CD4-positive, alpha-beta T cell treated with Interleukin-4 for 4 hours (primary cell): ENCODE measurements around the gene S1PR3.

Experiments
- DNase-seq: peaks from one replicate; pipeline ENCODE4 v3.0.0-alpha.2; 2020

Gene S1PR3

GRCh38 chr9:89039664-89040063, 48.4 kb downstream of the S1PR3 start:
- DNase-seq, result no peak

GRCh38 chr9:89042984-89043383, 51.7 kb downstream of the S1PR3 start:
- DNase-seq, result no peak

GRCh38 chr9:89044104-89044503, 52.8 kb downstream of the S1PR3 start:
- no peak for DNase-seq

- no peak for DNase-seq
Observed at GRCh38 chr9:89044881-89045280, 53.6 kb downstream of the S1PR3 start.

DNA sequence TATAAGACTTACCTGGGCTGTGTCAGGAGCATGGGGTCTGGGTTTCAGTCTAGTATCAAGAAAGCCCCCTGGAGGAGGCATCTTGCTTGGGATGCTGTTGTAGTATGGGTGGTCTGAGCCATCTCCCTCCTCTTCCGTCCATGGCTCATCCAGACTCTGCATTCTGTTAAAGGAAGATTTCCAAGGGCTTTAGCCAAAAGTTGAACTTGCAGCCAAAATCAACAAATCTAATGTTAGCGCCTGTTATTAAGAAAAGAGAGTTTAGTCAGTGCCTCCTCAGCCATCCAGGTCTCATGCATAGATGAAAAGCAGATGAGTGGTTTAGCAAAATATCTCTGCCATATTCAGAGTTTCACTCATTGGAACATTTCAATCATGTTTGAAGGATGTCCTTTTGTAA, 55.6 kb downstream of the S1PR3 start:
- DNase-seq, result no peak

- DNase-seq, result no peak
Observed at GRCh38 chr9:89047667-89048066, 56.4 kb downstream of the S1PR3 start.

DNA sequence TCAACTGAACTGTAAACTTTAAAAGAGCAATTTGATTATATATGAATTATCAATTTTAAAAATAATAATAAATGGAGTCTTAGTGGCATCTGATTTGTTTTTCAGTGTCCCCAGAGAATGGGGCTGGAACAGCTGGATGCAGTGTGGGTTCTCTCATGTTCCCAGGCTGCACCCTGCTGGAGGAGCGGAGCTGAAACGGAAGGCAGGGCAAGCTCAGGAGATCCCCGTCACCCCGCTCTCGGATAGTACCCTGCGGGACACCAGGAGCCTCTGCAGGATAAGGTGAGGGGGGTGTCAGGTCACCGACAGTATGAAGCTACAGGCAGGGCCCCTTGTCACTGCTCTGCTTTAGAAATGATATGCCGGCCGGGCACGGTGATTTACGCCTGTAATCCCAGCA, 57.3 kb downstream of the S1PR3 start:
- no peak for DNase-seq

GRCh38 chr9:89049646-89050045, 58.4 kb downstream of the S1PR3 start:
- no peak for DNase-seq

GRCh38 chr9:89051421-89052025, 60.3 kb downstream of the S1PR3 start:
- no peak for DNase-seq

DNA sequence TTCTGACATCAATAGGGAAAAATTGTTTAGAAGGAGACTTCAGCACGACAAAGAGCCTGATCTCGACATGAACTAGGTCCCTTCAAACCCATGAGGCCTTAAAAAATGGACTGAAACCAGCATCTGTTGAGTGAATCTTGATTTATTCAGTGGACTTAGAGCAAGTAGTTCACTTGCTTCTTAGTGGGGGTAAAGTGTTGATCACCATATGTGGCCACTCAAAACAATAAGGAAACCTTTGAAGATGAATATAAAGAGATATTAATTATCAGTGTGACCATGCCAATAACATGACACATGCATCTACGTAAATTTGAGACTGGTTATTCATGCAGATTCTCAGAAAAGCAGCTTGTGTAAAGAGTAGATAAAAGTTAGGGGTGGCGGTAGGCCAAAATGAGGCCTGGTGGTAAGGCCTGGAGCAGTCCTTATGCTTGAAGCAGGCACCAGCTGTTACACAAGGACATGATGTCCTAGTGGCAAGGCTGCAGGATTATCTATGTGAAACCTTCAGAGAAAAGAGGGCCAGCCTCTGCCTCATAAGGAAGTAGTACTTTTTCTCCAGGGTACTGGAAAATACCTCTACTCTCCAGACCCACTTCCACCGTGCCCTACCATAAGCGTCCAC, 61.3 kb downstream of the S1PR3 start:
- no peak for DNase-seq

DNA sequence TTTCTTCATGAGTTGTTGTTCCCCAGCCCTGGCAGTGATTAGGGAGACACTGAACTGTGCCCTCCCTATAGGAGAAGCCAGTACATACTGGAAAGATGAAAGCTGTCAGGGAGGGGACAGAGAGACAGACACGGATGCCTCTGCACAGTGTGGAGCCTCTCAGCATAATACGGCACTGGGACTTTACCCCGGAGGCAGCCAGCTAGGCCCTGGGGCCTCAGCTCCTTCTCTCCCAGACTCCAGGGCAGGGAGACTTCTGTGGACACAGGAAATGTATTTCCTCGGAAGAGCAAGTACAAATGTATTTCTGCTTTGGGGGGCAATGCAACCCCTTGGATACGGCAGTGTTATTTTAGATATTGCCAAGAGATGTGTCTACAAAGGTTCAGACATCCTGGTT, 62.0 kb downstream of the S1PR3 start:
- DNase-seq, result no peak
